Activated CD4-positive, alpha-beta memory T cell treated with anti-CD3 and anti-CD28 coated beads for 36 hours (primary cell): ENCODE data around the gene RAB29. TPM values are rescaled to one million over a fixed set of nuclear protein-coding genes. Genes with fewer than 3 reads are reported as not detected.
A peak's percentile ranks its signal among the peaks of the same experiment; 100 is the strongest.

Experiments used
- CTCF ChIA-PET: fragments of 350-600 bp; sonication (Branson Sonifier 250); formaldehyde crosslinking; loops from one replicate; lab custom pipeline; 2021; ENCODE audit warnings: antibody characterized with exemption, inconsistent platforms; lab: Charles Lee
- POLR2A ChIA-PET: fragments of 350-600 bp; sonication (Branson Sonifier 250); formaldehyde crosslinking; loops from one replicate; lab custom pipeline; 2021; ENCODE audit warnings: antibody characterized with exemption; lab: Charles Lee
- DNase-seq: peaks from one replicate; pipeline ENCODE4 v3.0.0-alpha.2; 2020
- H3K27ac Mint-ChIP-seq: one replicate; pipeline ENCODE4 v1.8.0; 2021; ENCODE audit warnings: mixed read lengths
- H3K27me3 Mint-ChIP-seq: one replicate; pipeline ENCODE4 v1.8.0; 2021; ENCODE audit warnings: mixed read lengths
- H3K36me3 Mint-ChIP-seq: one replicate; pipeline ENCODE4 v1.8.0; 2021; ENCODE audit warnings: mixed read lengths
- H3K4me1 Mint-ChIP-seq: one replicate; pipeline ENCODE4 v1.8.0; 2021; ENCODE audit warnings: low read depth, mixed read lengths
- H3K4me3 Mint-ChIP-seq: one replicate; pipeline ENCODE4 v1.8.0; 2021; ENCODE audit warnings: mild to moderate bottlenecking, mixed read lengths
- H3K9me3 Mint-ChIP-seq: one replicate; pipeline ENCODE4 v1.8.0; 2021; ENCODE audit warnings: mixed read lengths
- intact Hi-C: fragments of 100-400 bp; cut with micrococcal nuclease; formaldehyde crosslinking; loops from one replicate; pipeline ENCODE4 v1.15.1; 2023
- total RNA-seq, 2 experiments: library from RNA; stranded (reverse); gene quantifications; one replicate each; pipeline ENCODE4 v1.2.3, GENCODE V29; 2021

The RAB29 gene
- total RNA-seq, 2 experiments from 2014 or later = 31.5 to 31.6 TPM

DNA sequence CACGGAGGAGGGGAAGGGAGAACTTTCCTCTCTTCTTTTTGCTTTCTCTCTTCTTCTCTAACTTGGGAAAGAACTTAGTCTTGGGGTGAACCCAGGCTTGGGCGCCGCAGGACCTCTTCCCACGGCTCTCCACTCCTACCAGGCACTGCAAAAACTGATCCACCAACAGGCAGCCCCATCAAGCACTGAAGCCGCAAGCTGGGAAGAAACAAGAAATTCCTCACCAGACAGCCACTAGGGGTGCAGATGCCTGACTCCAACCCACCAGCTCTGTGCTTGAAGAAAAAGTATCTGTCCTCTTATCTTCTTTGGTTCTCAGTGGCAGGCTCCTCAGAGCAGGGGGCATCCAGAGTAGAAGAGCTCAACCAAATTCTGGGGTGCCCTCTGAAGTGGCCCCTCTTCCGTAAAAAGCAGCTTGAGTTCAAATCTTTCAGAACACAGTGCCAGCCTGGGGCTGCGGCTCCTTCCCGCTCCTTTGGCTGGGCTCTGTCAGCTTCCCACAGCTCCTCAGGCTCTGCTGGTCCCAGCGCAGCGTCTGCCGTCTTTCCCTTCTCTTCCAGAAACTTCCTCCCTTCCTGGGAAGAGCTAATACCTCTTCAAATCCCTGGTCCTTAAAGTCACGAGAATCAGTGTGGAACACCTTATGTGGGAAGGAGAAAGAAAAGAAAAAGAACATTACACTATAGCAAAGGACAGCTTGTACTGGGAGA is 35.3 kb upstream of the RAB29 start:
- DNase-seq = no peak
- CTCF ChIA-PET = interaction anchor here (0.6 to 2.7 kb wide), 9 partner anchors 9 to 173 kb away, joined by 3 to 18 read pairs (median 3); no protein-coding TSS in a partner anchor
- Mint-ChIP-seq H3K27ac (no peak overlapping the region), H3K27me3 (no peaks in the 10 kb centered on the region), H3K36me3 (peaks cover 28% of the 10 kb centered on the region), H3K4me3 (no peak overlapping the region), H3K9me3 (no peaks in the 10 kb centered on the region), H3K4me1 (peaks cover 73% of the 10 kb centered on the region)
- intact Hi-C loops = loop anchor here (5.0 kb wide), 1 partner anchor 37 kb away; no protein-coding TSS in a partner anchor
- POLR2A ChIA-PET = interaction anchor here (1.8 kb wide), 1 partner anchor 38 kb away, joined by 4 read pairs; no protein-coding TSS in a partner anchor

DNA sequence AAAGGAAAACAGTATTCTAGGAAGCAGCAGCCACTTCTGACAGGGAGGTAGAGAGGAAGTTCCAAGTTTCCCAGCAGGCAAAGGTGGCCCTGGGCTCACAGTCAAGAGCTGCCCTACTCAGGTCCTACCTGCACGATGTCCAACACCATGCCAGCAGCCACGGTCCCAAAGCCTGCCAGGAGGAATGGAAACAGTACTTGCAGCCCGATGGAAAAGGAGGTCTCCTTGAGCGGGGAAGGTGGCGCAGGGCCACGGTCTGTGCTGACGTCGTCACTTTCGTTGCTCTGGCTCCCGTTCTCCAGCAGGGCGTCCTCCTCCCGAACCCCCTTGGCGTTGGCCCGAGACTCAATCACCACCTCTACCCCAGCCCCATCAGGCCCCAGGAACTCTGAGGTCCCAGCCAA is 34.7 kb upstream of the RAB29 start:
- intact Hi-C loops = loop anchor here (5.0 kb wide), 1 partner anchor 37 kb away; no protein-coding TSS in a partner anchor
- Mint-ChIP-seq H3K27ac (no peak overlapping the region), H3K9me3 (no peaks in the 10 kb centered on the region), H3K4me1 (peaks cover 79% of the 10 kb centered on the region), H3K4me3 (no peak overlapping the region), H3K36me3 (peaks cover 28% of the 10 kb centered on the region), H3K27me3 (no peaks in the 10 kb centered on the region)
- POLR2A ChIA-PET = no interaction called here
- CTCF ChIA-PET = interaction anchor here (0.7 to 2.7 kb wide), 6 partner anchors 19 to 167 kb away, joined by 3 to 18 read pairs (median 5); no protein-coding TSS in a partner anchor
- DNase-seq = no peak

DNA sequence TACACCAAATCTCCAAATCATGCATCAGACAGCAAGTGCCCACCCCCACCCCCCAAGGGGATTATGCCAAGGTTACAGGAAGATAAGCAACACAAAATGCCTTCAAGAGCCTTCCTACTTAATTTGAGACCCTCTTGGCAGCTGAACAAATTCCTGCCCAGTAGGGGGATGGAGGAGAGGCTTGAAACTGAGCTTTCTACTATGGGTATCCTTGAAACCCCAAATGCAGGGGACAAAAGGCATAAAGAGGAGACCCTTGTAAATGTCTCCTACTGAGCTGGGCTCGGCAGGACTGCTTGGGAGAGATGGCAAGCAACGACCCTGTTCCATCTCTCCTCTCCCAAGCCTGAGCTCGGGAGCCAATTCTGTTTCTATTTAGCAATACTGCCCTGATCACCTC is 34.2 kb upstream of the RAB29 start:
- CTCF ChIA-PET = interaction anchor here (0.7 to 1.5 kb wide), 2 partner anchors 51 to 150 kb away, joined by 3 read pairs; no protein-coding TSS in a partner anchor
- no peaks in the 10 kb centered on the region for H3K27me3 Mint-ChIP-seq
- no peak for DNase-seq
- H3K36me3 Mint-ChIP-seq = peaks cover 30% of the 10 kb centered on the region
- POLR2A ChIA-PET = no interaction called here
- peaks cover 81% of the 10 kb centered on the region for H3K4me1 Mint-ChIP-seq
- no peaks in the 10 kb centered on the region for H3K9me3 Mint-ChIP-seq
- H3K4me3 Mint-ChIP-seq = no peak overlapping the region
- no peak overlapping the region for H3K27ac Mint-ChIP-seq
- intact Hi-C loops = no loop called here

DNA sequence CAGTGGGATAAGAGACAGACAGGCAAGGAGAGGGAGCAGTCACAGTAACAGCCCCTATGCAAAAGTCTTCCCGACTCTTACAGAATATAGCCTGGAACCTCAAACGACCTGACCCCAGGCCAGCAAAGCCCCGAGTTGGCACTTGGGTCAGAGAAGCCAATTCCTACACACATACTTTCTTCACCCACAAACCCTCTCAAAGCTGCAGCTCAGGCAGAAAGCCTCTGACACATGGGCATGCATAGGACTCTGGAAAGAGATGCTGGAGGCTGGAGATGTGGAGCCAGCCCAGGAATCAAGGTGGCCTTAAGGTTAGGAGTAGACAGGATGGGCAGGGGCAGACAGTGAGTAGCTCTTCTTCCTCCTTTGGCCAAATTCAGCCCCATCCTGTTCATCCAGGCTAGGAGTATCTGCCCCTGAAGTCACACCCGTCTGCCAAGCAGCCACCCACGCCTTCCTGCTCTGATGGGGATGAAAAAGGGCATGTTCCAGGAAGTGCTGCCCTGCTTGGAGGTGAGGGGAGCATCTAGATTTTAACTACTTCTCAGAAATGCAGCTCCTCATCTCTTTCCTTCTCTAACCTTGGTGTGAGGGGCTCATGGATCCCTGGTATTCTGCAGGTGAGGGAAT is 29.9 kb upstream of the RAB29 start:
- CTCF ChIA-PET = interaction anchor here (0.5 to 1.8 kb wide), 6 partner anchors 10 to 172 kb away, joined by 3 to 11 read pairs (median 5); no protein-coding TSS in a partner anchor
- DNase-seq = peak; percentile 80
- Mint-ChIP-seq H3K9me3 (no peaks in the 10 kb centered on the region), H3K4me1 (peaks cover 56% of the 10 kb centered on the region), H3K27me3 (no peaks in the 10 kb centered on the region), H3K27ac (peak overlapping the region; percentile 88), H3K4me3 (peak overlapping the region; percentile 63), H3K36me3 (peaks cover 18% of the 10 kb centered on the region)
- POLR2A ChIA-PET = interaction anchor here (1.0 to 1.2 kb wide), 2 partner anchors 23 to 31 kb away, joined by 3 to 4 read pairs; no protein-coding TSS in a partner anchor
- intact Hi-C loops = loop anchor here (1.0 kb wide), 2 partner anchors 8 to 30 kb away; partner anchors contain the start of genes RAB29 and SLC41A1

DNA sequence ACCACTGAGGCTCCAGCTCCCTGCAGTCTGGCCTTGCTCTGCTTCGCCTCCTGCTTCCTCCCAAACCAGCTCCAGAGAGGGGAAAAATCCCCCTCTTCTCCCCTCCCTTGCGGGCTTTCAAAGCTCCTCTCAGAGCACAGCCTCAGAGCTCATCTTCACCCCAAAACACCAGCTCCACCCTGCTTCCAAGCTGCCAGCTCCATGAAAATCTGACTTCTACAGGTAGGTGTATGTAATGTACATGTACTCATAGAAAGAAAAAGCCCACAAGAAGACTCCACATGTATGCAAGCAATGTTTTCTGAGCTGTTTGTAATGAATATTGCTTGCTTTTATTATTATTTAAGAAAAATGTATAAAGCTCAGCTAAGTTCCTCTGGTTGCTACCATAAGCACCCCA is 29.3 kb upstream of the RAB29 start:
- no peak for DNase-seq
- no peaks in the 10 kb centered on the region for H3K27me3 Mint-ChIP-seq
- H3K36me3 Mint-ChIP-seq = peaks cover 18% of the 10 kb centered on the region
- ChIA-PET CTCF (interaction anchor here (1.6 to 1.8 kb wide), 4 partner anchors 13 to 173 kb away, joined by 5 to 11 read pairs (median 6); no protein-coding TSS in a partner anchor), POLR2A (interaction anchor here (1.0 to 1.2 kb wide), 2 partner anchors 22 to 30 kb away, joined by 3 to 4 read pairs; no protein-coding TSS in a partner anchor)
- no peak overlapping the region for H3K4me3 Mint-ChIP-seq
- H3K27ac Mint-ChIP-seq = peak overlapping the region; percentile 88
- H3K9me3 Mint-ChIP-seq = no peaks in the 10 kb centered on the region
- intact Hi-C loops = loop anchor here (1.0 kb wide), 2 partner anchors 9 to 29 kb away; partner anchors contain the start of genes RAB29 and SLC41A1
- H3K4me1 Mint-ChIP-seq = peaks cover 50% of the 10 kb centered on the region

DNA sequence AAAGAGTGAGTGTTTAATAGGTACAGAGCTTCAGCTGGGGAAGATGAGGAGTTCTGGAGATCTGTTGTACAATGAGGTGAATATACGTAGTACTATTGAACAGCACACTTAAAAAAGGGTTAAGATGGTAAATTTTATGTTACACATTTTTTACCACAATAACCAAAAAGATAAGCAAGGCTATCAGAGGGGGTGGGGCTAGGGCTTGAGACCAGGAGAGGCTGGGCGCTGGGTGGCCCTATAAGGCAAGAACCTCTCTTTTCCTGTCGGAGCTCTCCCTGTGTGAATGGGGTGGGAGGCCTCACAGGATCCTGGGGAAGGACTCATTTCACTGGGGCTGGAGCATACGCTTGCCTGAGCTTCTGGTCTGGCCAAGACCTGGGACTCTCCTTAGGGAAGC is 28.7 kb upstream of the RAB29 start:
- no peak for DNase-seq
- POLR2A ChIA-PET = no interaction called here
- no peaks in the 10 kb centered on the region for H3K9me3 Mint-ChIP-seq
- H3K27ac Mint-ChIP-seq = no peak overlapping the region
- H3K27me3 Mint-ChIP-seq = no peaks in the 10 kb centered on the region
- H3K4me3 Mint-ChIP-seq = no peak overlapping the region
- H3K4me1 Mint-ChIP-seq = peaks cover 44% of the 10 kb centered on the region
- H3K36me3 Mint-ChIP-seq = peaks cover 15% of the 10 kb centered on the region
- intact Hi-C loops = no loop called here
- CTCF ChIA-PET = interaction anchor here (1.6 to 1.8 kb wide), 3 partner anchors 13 to 173 kb away, joined by 5 to 11 read pairs (median 8); no protein-coding TSS in a partner anchor

DNA sequence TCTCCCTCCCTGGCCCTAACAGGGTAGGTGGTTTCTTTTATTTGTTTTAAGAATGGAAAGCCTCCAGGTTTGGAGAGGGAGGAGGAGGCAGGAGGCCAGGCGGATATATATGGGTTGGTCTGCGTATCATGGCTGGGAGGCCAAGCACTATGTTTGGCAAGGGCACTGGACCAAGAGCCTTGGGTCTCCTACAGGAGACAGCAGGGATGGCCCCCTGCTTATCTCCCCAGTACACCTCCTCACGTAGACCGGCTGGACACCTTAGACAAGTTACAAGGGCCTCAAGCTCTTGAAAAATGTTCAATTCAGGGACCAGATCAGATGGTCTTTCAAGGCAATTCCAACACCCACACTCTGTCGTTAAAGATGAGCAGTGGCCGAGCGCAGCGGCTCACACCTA is 26.8 kb upstream of the RAB29 start:
- H3K4me1 Mint-ChIP-seq = peaks cover 29% of the 10 kb centered on the region
- H3K4me3 Mint-ChIP-seq = no peak overlapping the region
- no peaks in the 10 kb centered on the region for H3K9me3 Mint-ChIP-seq
- no peak overlapping the region for H3K27ac Mint-ChIP-seq
- peaks cover 10% of the 10 kb centered on the region for H3K36me3 Mint-ChIP-seq
- intact Hi-C loops = no loop called here
- POLR2A ChIA-PET = no interaction called here
- CTCF ChIA-PET = no interaction called here
- no peak for DNase-seq
- no peaks in the 10 kb centered on the region for H3K27me3 Mint-ChIP-seq

DNA sequence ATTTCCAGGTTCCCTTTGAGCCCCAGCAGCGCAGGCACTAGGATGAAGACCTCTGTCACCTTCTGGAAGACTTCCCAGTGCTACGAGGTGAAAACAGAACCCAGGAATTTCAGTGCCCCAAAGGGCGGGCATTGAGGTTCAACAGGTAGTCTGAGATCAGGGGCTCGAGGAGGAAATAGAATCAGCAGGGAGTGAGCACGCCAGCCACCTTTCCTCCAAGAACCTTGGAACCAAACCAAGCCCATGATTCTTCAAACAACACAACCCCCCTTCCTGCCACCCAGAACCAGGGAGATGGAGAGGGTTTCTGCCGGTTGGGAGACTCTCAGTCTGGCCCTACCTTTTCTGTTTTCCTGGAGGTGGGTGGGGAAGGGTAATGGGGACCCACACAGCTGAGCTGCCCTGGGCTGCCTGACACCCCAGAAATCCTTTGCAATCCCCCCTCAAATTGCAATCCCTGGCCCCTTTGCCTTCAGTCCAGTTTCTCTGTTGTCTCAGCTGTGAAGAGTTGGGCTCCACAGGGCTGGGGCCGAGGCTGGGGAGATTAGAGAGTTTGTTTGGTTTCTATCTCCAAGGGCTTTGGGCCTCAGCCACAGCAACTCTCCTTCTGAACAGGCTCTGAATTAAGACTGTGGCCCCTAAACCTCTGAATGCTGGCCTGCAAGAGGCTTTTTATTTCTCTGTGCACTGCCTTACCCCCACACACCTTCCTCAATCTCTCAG is 25.9 kb upstream of the RAB29 start:
- ChIA-PET CTCF (interaction anchor here (0.5 to 0.9 kb wide), 2 partner anchors 10 to 142 kb away, joined by 3 read pairs; no protein-coding TSS in a partner anchor), POLR2A (no interaction called here)
- Mint-ChIP-seq H3K9me3 (no peaks in the 10 kb centered on the region), H3K4me1 (peaks cover 21% of the 10 kb centered on the region), H3K27ac (no peak overlapping the region), H3K27me3 (no peaks in the 10 kb centered on the region), H3K36me3 (peaks cover 9% of the 10 kb centered on the region), H3K4me3 (no peak overlapping the region)
- no peak for DNase-seq
- intact Hi-C loops = no loop called here

DNA sequence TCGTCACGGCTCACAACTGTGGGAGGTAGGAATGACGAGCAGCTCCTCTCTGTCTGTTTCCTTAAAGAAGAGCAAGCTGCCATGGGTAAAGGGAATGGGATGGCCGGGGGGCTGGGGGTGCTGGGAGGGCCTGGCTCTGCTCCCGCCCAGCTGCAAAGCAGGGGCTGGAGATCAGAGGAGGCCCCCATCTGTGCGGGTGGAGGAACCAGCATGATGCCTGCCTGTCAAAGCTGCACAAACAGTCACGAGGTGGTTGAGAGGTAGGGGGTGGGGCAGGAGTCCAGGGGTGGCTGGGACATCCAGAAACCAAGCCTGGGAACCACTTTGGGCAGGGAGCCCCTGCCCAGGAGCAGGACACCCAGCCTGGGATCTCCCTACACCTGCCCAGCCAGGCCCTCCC is 25.1 kb upstream of the RAB29 start:
- POLR2A ChIA-PET = no interaction called here
- Mint-ChIP-seq H3K36me3 (peaks cover 9% of the 10 kb centered on the region), H3K27ac (no peak overlapping the region), H3K27me3 (no peaks in the 10 kb centered on the region), H3K9me3 (no peaks in the 10 kb centered on the region), H3K4me1 (peaks cover 14% of the 10 kb centered on the region), H3K4me3 (no peak overlapping the region)
- CTCF ChIA-PET = interaction anchor here (0.9 to 2.5 kb wide), 4 partner anchors 18 to 177 kb away, joined by 3 to 9 read pairs (median 4); no protein-coding TSS in a partner anchor
- intact Hi-C loops = no loop called here
- no peak for DNase-seq

DNA sequence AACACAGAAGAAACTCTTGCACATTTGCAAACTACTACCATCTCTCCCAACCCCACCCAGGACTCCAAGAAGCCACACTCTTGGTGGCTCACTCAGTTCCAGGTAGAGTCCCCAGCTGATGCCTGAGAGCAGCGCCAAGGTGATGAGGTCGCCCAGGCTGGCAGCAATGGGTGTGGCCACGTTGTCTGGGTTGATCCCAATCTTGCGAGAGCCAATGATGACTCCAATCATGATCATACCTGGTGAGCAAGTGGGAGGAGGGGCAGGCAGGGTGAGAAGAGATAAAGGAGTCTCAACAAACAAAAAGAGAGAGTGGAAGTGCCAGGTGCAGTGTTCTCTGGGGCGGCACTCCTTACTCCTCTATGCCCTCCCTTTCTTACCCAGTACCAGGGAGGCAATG is 23.3 kb upstream of the RAB29 start:
- intact Hi-C loops = no loop called here
- Mint-ChIP-seq H3K27ac (no peak overlapping the region), H3K9me3 (no peaks in the 10 kb centered on the region)

DNA sequence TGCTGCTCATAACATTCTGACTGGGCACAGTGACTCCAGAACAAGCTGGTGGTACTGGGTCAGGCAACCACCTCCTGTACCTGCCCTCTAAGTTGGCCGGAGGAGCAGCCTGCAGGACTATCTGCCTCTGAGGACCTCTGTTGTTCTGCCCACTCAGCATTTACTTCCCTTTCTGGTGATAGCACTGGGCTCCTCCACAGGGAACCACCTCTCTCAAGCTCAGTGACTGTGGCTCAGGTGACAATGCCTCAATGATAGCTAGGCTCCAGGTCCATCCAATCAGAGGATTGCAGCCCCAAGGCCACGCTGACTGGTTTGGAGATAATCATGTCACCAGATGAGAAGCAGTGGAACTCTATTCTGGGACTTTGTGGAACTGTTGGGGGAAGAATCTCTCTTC is 21.9 kb upstream of the RAB29 start:
- Mint-ChIP-seq H3K27ac (no peak overlapping the region), H3K4me1 (peaks cover 2% of the 10 kb centered on the region), H3K9me3 (no peaks in the 10 kb centered on the region), H3K27me3 (no peaks in the 10 kb centered on the region), H3K4me3 (no peak overlapping the region), H3K36me3 (peaks cover 18% of the 10 kb centered on the region)
- DNase-seq = no peak
- POLR2A ChIA-PET = no interaction called here
- CTCF ChIA-PET = interaction anchor here (1.6 to 13.1 kb wide), 2 partner anchors 110 to 181 kb away, joined by 3 to 230 read pairs; no protein-coding TSS in a partner anchor
- intact Hi-C loops = no loop called here

More for the DNA sequence above, 23.3 kb upstream of the RAB29 start:
- H3K36me3 Mint-ChIP-seq = peaks cover 12% of the 10 kb centered on the region
- no peaks in the 10 kb centered on the region for H3K27me3 Mint-ChIP-seq
- no peak overlapping the region for H3K4me3 Mint-ChIP-seq
- CTCF ChIA-PET = interaction anchor here (0.7 to 2.5 kb wide), 3 partner anchors 109 to 179 kb away, joined by 3 to 9 read pairs (median 3); no protein-coding TSS in a partner anchor
- H3K4me1 Mint-ChIP-seq = peaks cover 2% of the 10 kb centered on the region
- no peak for DNase-seq
- POLR2A ChIA-PET = no interaction called here
